Lung (tissue), 12 donors: Measurements from ENCODE around the gene C8B. TPM values are rescaled to one million over a fixed set of nuclear protein-coding genes. Genes with fewer than 3 reads are reported as not detected.

Experiments
- ATAC-seq: fragments of 200-7000 bp; cut with Tn5 transposase; one replicate; pipeline ENCODE4 v1.9.1; 2020; ENCODE audit warnings: moderate number of reproducible peaks; ENCODE audit not compliant: insufficient read depth, low FRiP score
- DNase-seq, 3 donors: peaks; one replicate each; pipeline ENCODE4 v3.0.0-alpha.2; 2013 to 2017
- H3K27ac ChIP-seq, 2 donors: one replicate each; pipeline ENCODE4 v1.5.1; 2013; ENCODE audit warnings: mild to moderate bottlenecking in 2 of 2, moderate library complexity in 2 of 2, control low read depth in 1 of 2, inconsistent platforms in 1 of 2, low read depth in 1 of 2, low read length in 1 of 2
- H3K27me3 ChIP-seq, 3 donors: one replicate each; pipeline ENCODE4 v1.5.1; 2013; ENCODE audit warnings: low read length in 2 of 3; ENCODE audit not compliant: control insufficient read depth in 3 of 3, insufficient read depth in 3 of 3
- H3K36me3 ChIP-seq, 4 donors: one replicate each; pipeline ENCODE4 v1.5.1; 2013; ENCODE audit warnings: low read length in 4 of 4, mild to moderate bottlenecking in 1 of 4, moderate library complexity in 1 of 4; ENCODE audit not compliant: control insufficient read depth in 4 of 4, insufficient read depth in 4 of 4
- H3K4me1 ChIP-seq, 5 donors: one replicate each; pipeline ENCODE4 v1.5.1; 2013; ENCODE audit warnings: low read length in 5 of 5, mild to moderate bottlenecking in 2 of 5, moderate library complexity in 1 of 5; ENCODE audit not compliant: control insufficient read depth in 5 of 5, insufficient read depth in 5 of 5
- H3K4me3 ChIP-seq: one replicate; pipeline ENCODE4 v1.5.1; 2013; ENCODE audit warnings: mild to moderate bottlenecking, control low read depth, moderate library complexity
- H3K9ac ChIP-seq, 2 donors: one replicate each; pipeline ENCODE4 v1.5.1; 2013; ENCODE audit warnings: low read length in 2 of 2, control low read depth in 1 of 2; ENCODE audit not compliant: insufficient read depth in 1 of 2
- H3K9me3 ChIP-seq, 4 donors: one replicate each; pipeline ENCODE4 v1.5.1; 2013; ENCODE audit warnings: low read length in 3 of 4, mild to moderate bottlenecking in 1 of 4, moderate library complexity in 1 of 4; ENCODE audit not compliant: control insufficient read depth in 4 of 4, insufficient read depth in 3 of 4
- WGBS, 2 donors: extraction: QIAGEN DNeasy Blood & Tissue Kit; methylation state at CpG; one replicate each; pipeline ENCODE4 v1.1.7; 2013; 5-methylcytosine and 5-hydroxymethylcytosine counted together
- polyA plus RNA-seq, 2 donors: library from polyadenylated mRNA; stranded (reverse); fragments of 200-250 nt; gene quantifications; one replicate each; pipeline ENCODE4 v1.2.1, GENCODE V29; 2013
- total RNA-seq, 2 donors: library from RNA; depleted of rRNA in 1 of 2; stranded (reverse); fragments of >200 nt in 1 of 2; gene quantifications; one replicate each; pipeline ENCODE4 v1.2.1, GENCODE V29; 2014 to 2021
- TF ChIP-seq, protein P1 (sequence below): IDR thresholded peaks from 2 replicates; pipeline ENCODE4 v1.5.1; 2012; ENCODE audit warnings: mild to moderate bottlenecking; ENCODE audit errors: control extremely low read depth, extremely low read depth
- donor health status: control.
- donor health status: control.
- donor health status: Bipolar disorder and iron deficiency.
- donor health status: healthy.
- donor health status: DM: yes; HTN: yes; CAD: no.

The C8B gene
- total and polyA plus RNA-seq, 4 donors: 0.22 to 2.8 (median 1.7) TPM

DNA sequence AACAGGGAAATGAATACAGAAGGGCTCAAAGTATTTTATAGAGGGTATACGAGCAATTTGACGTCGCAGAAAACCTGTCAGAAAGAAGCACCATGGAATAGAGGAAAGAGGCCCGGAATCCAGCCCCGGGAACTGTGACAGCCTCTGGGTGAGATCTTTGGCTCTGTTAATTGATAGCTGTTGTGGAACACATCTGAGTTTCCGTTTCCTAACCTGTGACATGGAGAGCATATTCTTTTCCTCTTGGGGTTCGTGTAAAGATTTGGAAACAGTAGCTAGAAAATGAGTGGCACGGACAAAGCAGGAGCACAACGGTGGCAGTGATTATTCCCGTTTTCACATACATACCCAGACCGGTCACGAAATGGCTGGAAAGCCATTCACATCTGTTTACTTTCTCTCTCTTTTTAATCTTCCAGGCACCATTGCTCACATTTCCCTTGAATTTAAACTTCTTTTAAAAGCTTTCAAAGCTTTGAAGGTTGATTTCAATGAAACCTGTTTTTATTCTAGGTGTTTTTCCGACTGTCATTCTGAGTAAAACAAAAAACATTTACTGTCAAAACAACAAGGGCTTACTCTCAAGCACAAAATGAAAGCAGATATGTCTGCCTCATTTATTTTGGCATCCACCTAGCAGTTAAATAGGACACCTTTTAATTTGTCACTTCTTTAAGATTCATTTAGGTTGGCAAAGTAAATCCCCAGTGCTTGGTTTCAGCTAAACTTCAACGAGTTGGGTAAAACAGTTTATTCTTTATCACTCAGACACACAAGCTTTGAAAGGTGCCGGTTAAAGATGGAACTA lies 26.7 kb upstream of the C8B start:
- TF ChIP-seq, protein P1, sequence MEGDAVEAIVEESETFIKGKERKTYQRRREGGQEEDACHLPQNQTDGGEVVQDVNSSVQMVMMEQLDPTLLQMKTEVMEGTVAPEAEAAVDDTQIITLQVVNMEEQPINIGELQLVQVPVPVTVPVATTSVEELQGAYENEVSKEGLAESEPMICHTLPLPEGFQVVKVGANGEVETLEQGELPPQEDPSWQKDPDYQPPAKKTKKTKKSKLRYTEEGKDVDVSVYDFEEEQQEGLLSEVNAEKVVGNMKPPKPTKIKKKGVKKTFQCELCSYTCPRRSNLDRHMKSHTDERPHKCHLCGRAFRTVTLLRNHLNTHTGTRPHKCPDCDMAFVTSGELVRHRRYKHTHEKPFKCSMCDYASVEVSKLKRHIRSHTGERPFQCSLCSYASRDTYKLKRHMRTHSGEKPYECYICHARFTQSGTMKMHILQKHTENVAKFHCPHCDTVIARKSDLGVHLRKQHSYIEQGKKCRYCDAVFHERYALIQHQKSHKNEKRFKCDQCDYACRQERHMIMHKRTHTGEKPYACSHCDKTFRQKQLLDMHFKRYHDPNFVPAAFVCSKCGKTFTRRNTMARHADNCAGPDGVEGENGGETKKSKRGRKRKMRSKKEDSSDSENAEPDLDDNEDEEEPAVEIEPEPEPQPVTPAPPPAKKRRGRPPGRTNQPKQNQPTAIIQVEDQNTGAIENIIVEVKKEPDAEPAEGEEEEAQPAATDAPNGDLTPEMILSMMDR: no peak
- Histone ChIP-seq H3K4me3 (no peak overlapping the region), H3K27ac (no peak overlapping the region), H3K9ac (no peak overlapping the region), H3K9me3 (no peaks in the 10 kb centered on the region), H3K27me3 (no peaks in the 10 kb centered on the region), H3K36me3 (no peaks in the 10 kb centered on the region), H3K4me1 (no peaks in the 10 kb centered on the region)
- DNase-seq (no peak), ATAC-seq (no peak)
- whole genome bisulfite sequencing, 2 donors: 74 to 79% methylated on average over 15 of the region's 15 CpGs

DNA sequence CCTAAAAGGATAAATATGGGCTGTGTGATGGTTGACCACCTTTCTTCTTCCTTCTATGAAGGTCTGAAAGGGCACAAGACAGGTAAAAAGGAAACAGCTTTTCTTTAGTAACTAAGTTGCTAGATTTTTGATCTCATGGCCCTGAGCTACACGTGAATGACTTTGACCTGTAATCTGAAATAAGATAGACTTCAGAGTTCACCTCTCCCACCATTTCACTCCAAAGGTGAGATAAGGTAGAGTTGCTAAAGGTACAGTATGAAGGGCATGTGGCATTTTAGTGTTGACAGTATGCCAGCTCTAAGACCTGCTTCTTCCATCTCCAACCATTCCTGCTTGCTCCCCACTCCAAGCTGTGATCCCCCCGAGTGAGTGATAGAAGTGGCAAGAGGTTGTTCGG lies 25.8 kb upstream of the C8B start:
- H3K9me3 ChIP-seq: no peaks in the 10 kb centered on the region
- ATAC-seq: no peak
- H3K4me3 ChIP-seq: no peak overlapping the region
- TF ChIP-seq, protein P1: no peak
- H3K27me3 ChIP-seq: no peaks in the 10 kb centered on the region
- no peaks in the 10 kb centered on the region for H3K4me1 ChIP-seq
- no peak for DNase-seq
- WGBS, 2 donors: 74 to 90% methylated on average over 3 of the region's 3 CpGs
- H3K9ac ChIP-seq: no peak overlapping the region
- H3K27ac ChIP-seq: no peak overlapping the region
- H3K36me3 ChIP-seq: no peaks in the 10 kb centered on the region

DNA sequence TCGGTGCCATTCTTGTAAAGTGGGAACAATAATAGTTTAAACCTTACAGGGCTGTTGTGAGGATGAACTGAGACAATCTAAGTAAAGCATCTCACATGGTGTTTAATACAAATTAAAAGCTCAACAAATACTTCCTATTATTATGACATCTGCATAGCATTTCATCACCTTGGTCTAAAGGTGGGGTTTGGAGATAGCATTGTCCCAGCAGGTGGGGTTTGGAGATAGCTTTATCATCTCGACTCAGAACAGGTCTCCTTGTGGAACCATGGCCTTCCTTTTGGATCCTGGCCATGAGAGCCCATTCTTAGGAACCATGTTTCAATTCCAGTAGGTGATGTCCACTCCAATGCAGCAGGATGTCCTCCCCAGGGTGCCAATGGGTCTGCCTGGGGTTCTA lies 20.6 kb upstream of the C8B start:
- ATAC-seq (no peak), DNase-seq (no peak)
- Histone ChIP-seq H3K4me3 (no peak overlapping the region), H3K9me3 (no peaks in the 10 kb centered on the region), H3K27me3 (no peaks in the 10 kb centered on the region), H3K27ac (no peak overlapping the region), H3K36me3 (no peaks in the 10 kb centered on the region), H3K9ac (no peak overlapping the region), H3K4me1 (no peaks in the 10 kb centered on the region)
- TF ChIP-seq, protein P1: no peak
- 74 to 76% methylated on average over 2 of the region's 2 CpGs for WGBS, 2 donors
